DND-41 (cell line): ENCODE data around the gene SPRTN.

Source experiments
- ATAC-seq: fragments of 200-7000 bp; cut with Tn5 transposase; 3 replicates; pipeline ENCODE4 v1.9.1; 2021; ENCODE audit warnings: low read depth; ENCODE audit not compliant: insufficient read depth
- DNase-seq: peaks from one replicate; pipeline ENCODE4 v3.0.0-alpha.2; 2020
- H2AFZ ChIP-seq: 2 replicates; pipeline ENCODE4 v1.6.0; 2012; ENCODE audit warnings: low read depth, low read length
- H3K27ac ChIP-seq: 2 replicates; pipeline ENCODE4 v1.5.1; 2012; ENCODE audit warnings: low read length, inconsistent platforms
- H3K27me3 ChIP-seq: fragments of 200-600 bp; sonication (generic); 2 replicates; pipeline ENCODE4 v1.6.0; 2012; ENCODE audit warnings: low read length, mild to moderate bottlenecking, inconsistent platforms; ENCODE audit not compliant: insufficient read depth, poor library complexity
- H3K36me3 ChIP-seq: 2 replicates; pipeline ENCODE4 v1.5.1; 2012; ENCODE audit warnings: low read length, inconsistent platforms; ENCODE audit not compliant: insufficient read depth
- H3K4me1 ChIP-seq: 2 replicates; pipeline ENCODE4 v1.5.1; 2012; ENCODE audit warnings: mild to moderate bottlenecking, low read length; ENCODE audit not compliant: insufficient read depth
- H3K4me2 ChIP-seq: 2 replicates; pipeline ENCODE4 v1.6.0; 2012; ENCODE audit warnings: mild to moderate bottlenecking, moderate library complexity, low read length, inconsistent platforms; ENCODE audit not compliant: insufficient read depth
- H3K4me3 ChIP-seq, 2 experiments: fragments of 200-600 bp in 1 of 2; shearing (Covaris generic) in 1 of 2; 2 replicates each; pipeline ENCODE4 v1.5.1; 2012 to 2016; ENCODE audit warnings: inconsistent platforms in 2 of 2, low read length in 2 of 2, mild to moderate bottlenecking in 2 of 2, low read depth in 1 of 2, moderate library complexity in 1 of 2
- H3K79me2 ChIP-seq: 2 replicates; pipeline ENCODE4 v1.6.0; 2012; ENCODE audit warnings: low read length, inconsistent platforms; ENCODE audit not compliant: insufficient read depth
- H3K9ac ChIP-seq: 2 replicates; pipeline ENCODE4 v1.6.0; 2012; ENCODE audit warnings: low read depth, mild to moderate bottlenecking, inconsistent platforms, low read length, moderate library complexity
- H3K9me3 ChIP-seq: 2 replicates; pipeline ENCODE4 v1.5.1; 2012; ENCODE audit warnings: low read length, moderate library complexity, mild to moderate bottlenecking, inconsistent platforms; ENCODE audit not compliant: insufficient read depth, severe bottlenecking
- H4K20me1 ChIP-seq: 2 replicates; pipeline ENCODE4 v1.6.0; 2012; ENCODE audit warnings: low read length; ENCODE audit not compliant: insufficient read depth
- CTCF ChIP-seq: IDR thresholded peaks from 2 replicates; pipeline ENCODE4 v1.5.1; 2012; ENCODE audit warnings: borderline replicate concordance, low read length, moderate library complexity, mild to moderate bottlenecking; ENCODE audit not compliant: poor library complexity, severe bottlenecking; ENCODE audit errors: extremely low read depth
- EZH2 ChIP-seq: IDR thresholded peaks from 3 replicates; pipeline ENCODE4 v1.6.1; 2012; ENCODE audit warnings: borderline replicate concordance, low read depth, mild to moderate bottlenecking, moderate library complexity, low read length, inconsistent platforms; ENCODE audit not compliant: severe bottlenecking

The SPRTN gene

GRCh38 chr1:231332761-231333160 lies 5.3 kb upstream of the SPRTN start:
- Histone ChIP-seq H3K27ac (no peak overlapping the region), H4K20me1 (peaks cover 36% of the 10 kb centered on the region), H3K27me3 (no peaks in the 10 kb centered on the region), H3K79me2 (peaks cover 53% of the 10 kb centered on the region), H3K4me3 (0 out of 4 replicates have a peak overlapping the region, but pooled peaks of 1 of the 2 experiments have one; percentile 18), H3K9me3 (no peaks in the 10 kb centered on the region), H2AFZ (no peak overlapping the region), H3K4me2 (peak overlapping the region; percentile 97; the same call in 1 of the 2 replicates), H3K9ac (no peak overlapping the region), H3K36me3 (peaks cover 20% of the 10 kb centered on the region), H3K4me1 (peaks cover 45% of the 10 kb centered on the region)
- TF ChIP-seq EZH2 (no peak), CTCF (no peak)
- DNase-seq, result no peak
- ATAC-seq, result no peak

- Histone ChIP-seq H3K4me2 (peak overlapping the region; percentile 97), H4K20me1 (peaks cover 36% of the 10 kb centered on the region), H2AFZ (no peak overlapping the region), H3K9me3 (no peaks in the 10 kb centered on the region), H3K4me1 (peaks cover 49% of the 10 kb centered on the region), H3K27me3 (no peaks in the 10 kb centered on the region), H3K79me2 (peaks cover 64% of the 10 kb centered on the region), H3K36me3 (peaks cover 20% of the 10 kb centered on the region), H3K27ac (no peak overlapping the region), H3K9ac (peak overlapping the region; percentile 20), H3K4me3 (peak overlapping the region; percentile 14 to 83; a peak in 3 of 4 replicates)
- DNase-seq (no peak), ATAC-seq (no peak)
- TF ChIP-seq EZH2 (no peak), CTCF (no peak)
Measured at GRCh38 chr1:231334079-231334666, 3.9 kb upstream of the SPRTN start.

- peaks cover 57% of the 10 kb centered on the region for H3K4me1 ChIP-seq
- no peak overlapping the region for H2AFZ ChIP-seq
- H3K4me3 ChIP-seq, result peak overlapping the region; percentile 14 to 83; a peak in 3 of 4 replicates
- no peak for TF ChIP-seq CTCF
- TF ChIP-seq EZH2, result no peak
- peaks cover 72% of the 10 kb centered on the region for H3K79me2 ChIP-seq
- no peaks in the 10 kb centered on the region for H3K9me3 ChIP-seq
- no peak overlapping the region for H3K27ac ChIP-seq
- H3K27me3 ChIP-seq, result no peaks in the 10 kb centered on the region
- H3K9ac ChIP-seq, result peak overlapping the region; percentile 20
- peaks cover 42% of the 10 kb centered on the region for H4K20me1 ChIP-seq
- DNase-seq (no peak), ATAC-seq (no peak)
- peak overlapping the region; percentile 97 for H3K4me2 ChIP-seq
- H3K36me3 ChIP-seq, result peaks cover 26% of the 10 kb centered on the region
Measured at GRCh38 chr1:231334952-231335351, 3.1 kb upstream of the SPRTN start.
